Endothelial cell of umbilical vein (primary cell): Measurements from ENCODE around the gene FAM193A. TPM values are rescaled to one million over a fixed set of nuclear protein-coding genes. Genes with fewer than 3 reads are reported as not detected.

ENCODE experiments used
- BruUV-seq: library from RNA; stranded (reverse); fragments of 400-500 nt; replicated peaks from 2 replicates; lab custom pipeline; 2021; lab: Mats Ljungman, UMichigan
- CTCF ChIA-PET: fragments of 300-600, 350-600 bp; sonication (Branson Sonifier 250); formaldehyde crosslinking; loops from one replicate; lab custom pipeline; 2021; ENCODE audit warnings: antibody characterized with exemption, inconsistent platforms; lab: Charles Lee
- POLR2A ChIA-PET: fragments of 300-600, 350-600 bp; sonication (Branson Sonifier 250); formaldehyde crosslinking; loops from one replicate; lab custom pipeline; 2021; ENCODE audit warnings: antibody characterized with exemption, inconsistent platforms; lab: Charles Lee
- DNase-seq: peaks from one replicate; pipeline ENCODE4 v3.0.0-alpha.2; 2011; ENCODE audit warnings: low read depth, low spot score
- FAIRE-seq: peaks from 2 replicates; lab custom pipeline; 2011; peaks lifted over from hg19 to GRCh38; lab: Jason Lieb, UNC
- H2AFZ ChIP-seq: 2 replicates; pipeline ENCODE4 v1.6.0; 2012; ENCODE audit warnings: low read depth, low read length, control low read depth, inconsistent platforms
- H3K27ac ChIP-seq: 2 replicates; pipeline ENCODE4 v1.5.1; 2011; ENCODE audit warnings: low read depth, mild to moderate bottlenecking, control low read depth, low read length, moderate library complexity; ENCODE audit not compliant: insufficient read depth
- H3K27me3 ChIP-seq, 2 experiments: 2 replicates each; pipeline versions ENCODE4 v1.6.0 to v1.6.1; 2011; ENCODE audit warnings: low read length in 2 of 2, mixed read lengths in 1 of 2; ENCODE audit not compliant: control insufficient read depth in 2 of 2, insufficient read depth in 2 of 2
- H3K36me3 ChIP-seq, 2 experiments: 2 replicates in 1 of 2; 3 replicates in 1 of 2; pipeline ENCODE4 v1.5.1; 2011; ENCODE audit warnings: low read length in 2 of 2, mild to moderate bottlenecking in 1 of 2, moderate library complexity in 1 of 2; ENCODE audit not compliant: control insufficient read depth in 2 of 2, insufficient read depth in 2 of 2; ENCODE audit errors: extremely low read depth in 1 of 2
- H3K4me1 ChIP-seq: 3 replicates; pipeline ENCODE4 v1.5.1; 2011; ENCODE audit warnings: mild to moderate bottlenecking, low read length; ENCODE audit not compliant: control insufficient read depth, insufficient read depth; ENCODE audit errors: extremely low read depth
- H3K4me2 ChIP-seq: 2 replicates; pipeline ENCODE4 v1.6.1; 2011; ENCODE audit warnings: low read length, control low read depth, mixed read lengths; ENCODE audit not compliant: insufficient read depth
- H3K4me3 ChIP-seq, 3 experiments: fragments of 200-600 bp in 1 of 3; sonication (generic), shearing (Covaris generic) in 1 of 3; replicated peaks in 1 of 3; 2 replicates each; pipeline ENCODE4 v1.5.1; 2011 to 2016; ENCODE audit warnings: control low read depth in 3 of 3, low read length in 3 of 3, mild to moderate bottlenecking in 2 of 3, inconsistent platforms in 1 of 3, low read depth in 1 of 3, moderate library complexity in 1 of 3; ENCODE audit not compliant: insufficient read depth in 1 of 3
- H3K79me2 ChIP-seq: 2 replicates; pipeline ENCODE4 v1.6.0; 2012; ENCODE audit warnings: low read length, inconsistent platforms; ENCODE audit not compliant: control insufficient read depth, insufficient read depth
- H3K9ac ChIP-seq: replicated peaks from 2 replicates; pipeline ENCODE3; 2011; ENCODE audit warnings: low read length, control low read depth; ENCODE audit not compliant: insufficient read depth; ENCODE audit errors: extremely low read depth
- H3K9me1 ChIP-seq: replicated peaks from 3 replicates; pipeline ENCODE4 v1.6.0; 2011; ENCODE audit warnings: mild to moderate bottlenecking, low read length; ENCODE audit not compliant: control insufficient read depth, insufficient read depth; ENCODE audit errors: extremely low read depth
- H3K9me3 ChIP-seq: replicated peaks from 2 replicates; pipeline ENCODE4 v1.5.1; 2012; ENCODE audit warnings: low read length, inconsistent platforms; ENCODE audit not compliant: control insufficient read depth, insufficient read depth
- H4K20me1 ChIP-seq: replicated peaks from 2 replicates; pipeline ENCODE3; 2011; ENCODE audit warnings: mild to moderate bottlenecking, low read length; ENCODE audit not compliant: control insufficient read depth, insufficient read depth; ENCODE audit errors: extremely low read depth
- CTCF ChIP-seq, 2 donors: IDR thresholded peaks; 1 replicate in 1 of 2; 2 replicates in 1 of 2; pipeline ENCODE4 v1.5.1; 2011; ENCODE audit warnings: low read length in 2 of 2, mild to moderate bottlenecking in 2 of 2, moderate library complexity in 2 of 2, control low read depth in 1 of 2, inconsistent platforms in 1 of 2, low read depth in 1 of 2; ENCODE audit not compliant: insufficient read depth in 1 of 2; ENCODE audit errors: extremely low read depth in 1 of 2
- EZH2 ChIP-seq: IDR thresholded peaks from 2 replicates; pipeline ENCODE4 v1.6.1; 2012; ENCODE audit warnings: borderline replicate concordance, low read depth, mild to moderate bottlenecking, moderate library complexity, low read length, inconsistent platforms; ENCODE audit not compliant: severe bottlenecking
- FOS ChIP-seq: IDR thresholded peaks from 2 replicates; pipeline ENCODE4 v1.6.1; 2011; ENCODE audit warnings: mild to moderate bottlenecking, low read length, moderate library complexity, borderline replicate concordance; ENCODE audit not compliant: insufficient read depth
- GATA2 ChIP-seq: IDR thresholded peaks from 2 replicates; pipeline ENCODE4 v1.7.0; 2011; ENCODE audit warnings: low read depth, mild to moderate bottlenecking, moderate library complexity, mixed read lengths, low read length; ENCODE audit not compliant: insufficient read length, insufficient read depth
- JUN ChIP-seq: IDR thresholded peaks from 2 replicates; pipeline ENCODE4 v1.6.1; 2011; ENCODE audit warnings: borderline replicate concordance, low read depth; ENCODE audit not compliant: insufficient read length, insufficient read depth
- MAX ChIP-seq: IDR thresholded peaks from 2 replicates; pipeline ENCODE4 v1.6.1; 2011; ENCODE audit not compliant: insufficient read depth, insufficient read length
- MYC ChIP-seq: IDR thresholded peaks from one replicate; pipeline ENCODE4 v1.6.1; 2011; ENCODE audit warnings: mild to moderate bottlenecking, low read depth, low read length
- POLR2A ChIP-seq: IDR thresholded peaks from 2 replicates; pipeline ENCODE4 v1.6.1; 2012; ENCODE audit warnings: low read depth, mild to moderate bottlenecking, control low read depth, low read length
- POLR2AphosphoS5 ChIP-seq: IDR thresholded peaks from 2 replicates; pipeline ENCODE4 v1.6.1; 2012; ENCODE audit warnings: low read depth, mild to moderate bottlenecking, control low read depth, low read length, moderate library complexity; ENCODE audit not compliant: insufficient read depth
- dilution Hi-C: fragments of 300-500 bp; cut with MboI; formaldehyde crosslinking; loops from one replicate; pipeline ENCODE4 v1.15.0; 2019; ENCODE audit warnings: low sequenced_read_pairs; ENCODE audit not compliant: extremely low pct_ligation_motif_present
- intact Hi-C: fragments of 100-400 bp; cut with micrococcal nuclease; formaldehyde crosslinking; loops from one replicate; pipeline ENCODE4 v1.10.0; 2022
- polyA plus RNA-seq, 4 experiments: library from polyadenylated mRNA; depleted of rRNA in 3 of 4; stranded (reverse) in 3 of 4; unstranded in 1 of 4; fragments of >200 nt; gene quantifications; 2 replicates each; pipeline versions ENCODE4 v1.2.1 to v1.2.3, GENCODE V29; 2011 to 2012; ENCODE audit warnings: missing spikeins in 1 of 4
- total RNA-seq: library from RNA; stranded (reverse); gene quantifications from 2 replicates; pipeline ENCODE4 v1.2.3, GENCODE V29; 2021

FAM193A gene
- total and polyA plus RNA-seq, 2 donors (not counting 3 experiments of a cell fraction or from before 2014, with no cell fraction given) = 12.3 to 32.1 TPM

GRCh38 chr4:2671267-2671895 lies 134.9 kb downstream of the FAM193A start:
- no peak for DNase-seq
- TF ChIP-seq MYC = no peak
- Histone ChIP-seq H3K9me1 (no peaks in the 10 kb centered on the region), H3K9ac (no peak overlapping the region), H3K27ac (no peak overlapping the region), H2AFZ (no peak overlapping the region), H3K79me2 (peaks cover 11% of the 10 kb centered on the region), H3K4me2 (no peak overlapping the region), H3K36me3 (peaks cover 9 to 16% of the 10 kb centered on the region in 2 experiments), H3K9me3 (no peaks in the 10 kb centered on the region), H3K27me3 (no peaks in the 10 kb centered on the region), H3K4me1 (no peaks in the 10 kb centered on the region), H4K20me1 (no peaks in the 10 kb centered on the region), H3K4me3 (no peak overlapping the region)
- no TSS peak for BruUV-seq
- dilution Hi-C loops = no loop called here
- CTCF ChIA-PET = no interaction called here
- intact Hi-C loops = no loop called here
- FAIRE-seq = no peak
- POLR2A ChIA-PET = no interaction called here

- FAIRE-seq = no peak
Measured at GRCh38 chr4:2672082-2672481, 135.6 kb downstream of the FAM193A start.

More at GRCh38 chr4:2672082-2672481, 135.6 kb downstream of the FAM193A start:
- no peaks in the 10 kb centered on the region for H3K9me3 ChIP-seq
- H3K9ac ChIP-seq = no peak overlapping the region
- H3K4me3 ChIP-seq = no peak overlapping the region
- no peaks in the 10 kb centered on the region for H4K20me1 ChIP-seq
- H3K27me3 ChIP-seq = no peaks in the 10 kb centered on the region
- TF ChIP-seq MAX (no peak), MYC (no peak), POLR2A (no peak), EZH2 (no peak), POLR2AphosphoS5 (no peak), FOS (no peak), GATA2 (no peak), JUN (no peak), CTCF (IDR thresholded peaks at IDR 0.05; ENCODE audit: extremely low read depth in 1 of 2, insufficient read depth in 1 of 2, low read depth in 1 of 2, low read length in 2 of 2) (no peak)
- no peak overlapping the region for H3K27ac ChIP-seq
- H2AFZ ChIP-seq = no peak overlapping the region
- no TSS peak for BruUV-seq
- H3K9me1 ChIP-seq = no peaks in the 10 kb centered on the region
- intact Hi-C loops (no loop called here), dilution Hi-C loops (no loop called here)
- ChIA-PET POLR2A (no interaction called here), CTCF (no interaction called here)
- DNase-seq = no peak
- H3K4me1 ChIP-seq = no peaks in the 10 kb centered on the region
- peaks cover 9 to 16% of the 10 kb centered on the region in 2 experiments for H3K36me3 ChIP-seq
- peaks cover 8% of the 10 kb centered on the region for H3K79me2 ChIP-seq
- H3K4me2 ChIP-seq = no peak overlapping the region
